ENCODE results near the gene DRC7.

DRC7 gene

GRCh38 chr16:57679016-57679415 is 15.6 kb upstream of the DRC7 start:
- DNase-seq, result no peak

- DNase-seq, result no peak
Observed at GRCh38 chr16:57679767-57680482, 14.7 kb upstream of the DRC7 start.

DNA sequence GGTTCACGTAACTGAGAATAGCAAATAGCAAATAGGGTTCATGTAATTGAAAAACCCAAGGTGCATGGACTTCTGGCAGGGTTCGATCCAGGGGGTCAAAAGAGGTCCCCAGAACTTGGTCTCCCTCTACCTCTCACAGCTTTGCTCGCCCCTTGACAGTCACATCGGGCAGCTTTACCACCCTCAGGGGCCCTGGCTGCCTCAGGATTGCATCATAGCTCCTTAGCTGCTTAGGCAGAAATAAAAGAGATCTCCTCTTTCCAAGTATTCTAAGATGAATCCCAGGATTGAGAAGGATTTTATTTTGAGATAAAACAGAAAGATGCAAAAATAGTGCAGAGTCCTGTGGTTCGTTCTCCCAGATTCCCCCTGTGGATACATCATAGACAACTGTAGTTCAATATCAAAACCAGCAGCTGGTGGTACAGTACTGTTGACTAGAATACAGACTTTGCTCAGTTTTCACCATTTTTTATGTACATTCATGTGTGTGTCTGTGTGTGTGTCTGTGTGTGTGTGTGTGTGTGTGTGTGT is 13.7 kb upstream of the DRC7 start:
- no peak for DNase-seq

DNA sequence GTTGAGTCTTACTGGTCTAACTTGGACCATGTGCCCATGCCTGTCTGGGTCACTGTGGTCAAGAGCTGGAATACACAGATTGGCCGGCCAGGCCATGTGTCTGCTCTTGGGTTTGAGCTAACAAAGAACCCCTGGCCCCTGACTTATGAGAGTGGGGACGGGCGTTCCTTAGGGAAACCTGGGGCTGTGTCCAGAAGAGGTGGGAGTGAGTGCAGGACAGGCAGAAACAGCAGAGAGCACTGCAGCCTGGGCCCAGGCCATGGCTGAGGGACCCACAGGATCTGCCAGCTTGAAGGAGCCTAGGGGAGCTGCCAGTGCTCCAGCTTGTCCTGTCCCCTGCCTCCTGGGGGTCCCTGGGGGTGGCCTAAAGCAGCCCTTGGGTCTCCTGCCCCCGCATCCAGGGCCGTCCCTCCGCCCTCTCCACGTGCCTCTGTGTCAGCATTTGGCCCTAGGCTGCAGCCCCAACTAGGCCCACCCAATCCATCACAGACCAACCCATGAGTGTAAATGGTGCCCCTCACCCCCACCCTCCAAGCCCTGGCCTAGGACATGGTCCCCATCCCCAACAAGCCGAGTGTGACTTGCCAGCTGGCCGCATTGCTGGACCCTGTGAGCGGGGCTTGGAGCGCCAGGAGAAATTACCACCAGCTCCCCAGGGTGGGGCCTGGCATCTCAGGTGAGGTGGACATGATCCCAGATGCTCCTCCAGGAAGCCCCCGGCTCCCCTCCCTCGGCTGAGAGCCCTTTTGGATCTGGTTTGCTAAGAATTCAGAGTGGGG is 12.5 kb upstream of the DRC7 start:
- no peak for DNase-seq

- DNase-seq, result no peak
Observed at GRCh38 chr16:57682809-57683635, 11.6 kb upstream of the DRC7 start.

DNA sequence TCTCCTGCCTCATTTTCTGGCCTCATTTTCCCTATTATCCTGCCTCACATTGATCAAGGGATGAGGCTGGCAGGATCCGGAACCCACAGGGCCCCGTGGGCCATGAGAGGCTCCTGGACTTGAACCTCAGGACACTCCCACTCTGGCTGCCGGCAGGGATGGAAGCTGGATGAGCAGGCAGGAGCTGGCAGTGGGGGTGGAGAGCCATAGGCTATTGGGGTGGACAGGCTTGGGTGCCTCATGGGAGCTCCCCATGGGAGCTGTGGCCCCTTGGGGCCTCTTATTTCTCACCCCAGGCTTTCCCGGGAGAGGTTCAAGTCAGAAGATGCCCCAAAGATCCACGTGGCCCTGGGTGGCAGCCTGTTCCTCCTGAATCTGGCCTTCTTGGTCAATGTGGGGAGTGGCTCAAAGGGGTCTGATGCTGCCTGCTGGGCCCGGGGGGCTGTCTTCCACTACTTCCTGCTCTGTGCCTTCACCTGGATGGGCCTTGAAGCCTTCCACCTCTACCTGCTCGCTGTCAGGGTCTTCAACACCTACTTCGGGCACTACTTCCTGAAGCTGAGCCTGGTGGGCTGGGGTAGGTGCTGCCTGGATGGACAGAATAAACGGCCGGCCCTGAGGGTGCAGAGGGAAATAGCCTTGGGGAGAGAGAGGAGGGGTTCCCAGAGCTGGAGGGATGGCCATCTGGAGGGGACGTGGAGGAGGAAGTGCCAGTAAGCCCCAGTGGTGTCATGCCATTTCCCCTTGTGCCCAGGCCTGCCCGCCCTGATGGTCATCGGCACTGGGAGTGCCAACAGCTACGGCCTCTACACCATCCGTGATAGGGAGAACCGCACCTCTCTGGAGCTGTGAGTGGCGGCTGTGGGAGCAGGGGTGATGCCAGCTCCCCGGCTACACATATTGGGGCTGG is 10.7 kb upstream of the DRC7 start:
- no peak for DNase-seq

DNA sequence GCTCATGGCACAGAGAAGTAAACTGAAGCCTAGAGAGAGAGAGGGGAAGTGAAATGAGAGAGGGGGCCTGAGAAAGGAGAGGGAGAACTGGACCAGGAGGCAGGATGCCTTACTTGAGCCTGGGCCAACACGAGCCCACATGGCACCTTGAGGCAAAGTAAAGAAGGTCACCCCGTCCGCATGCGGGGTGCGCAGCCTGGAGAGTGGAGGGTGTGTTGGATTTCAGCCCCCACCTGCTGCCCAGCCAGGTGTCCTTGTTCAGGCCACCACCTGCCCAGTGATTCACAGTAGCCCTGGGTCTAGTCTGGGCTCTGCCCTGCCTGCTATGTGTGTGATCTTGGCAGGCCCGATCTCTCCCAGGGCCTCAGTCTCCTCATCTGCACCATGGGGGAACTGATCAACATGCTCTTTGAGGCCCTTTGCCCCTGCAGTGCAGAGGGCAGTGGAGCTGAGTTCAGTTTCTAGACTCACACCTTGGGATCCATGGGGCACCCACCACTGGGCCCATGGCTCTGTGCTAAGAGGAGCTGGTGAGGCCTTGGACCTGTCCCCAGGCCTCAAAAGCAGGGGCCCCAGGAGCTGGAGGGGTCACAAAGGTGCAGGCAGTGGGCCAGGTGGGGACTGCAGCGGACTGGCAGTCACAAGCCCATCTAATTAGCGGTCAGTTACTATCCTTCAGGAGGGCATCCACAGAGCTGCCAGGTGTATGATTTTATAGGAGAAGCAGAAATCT is 9.8 kb upstream of the DRC7 start:
- DNase-seq, result no peak

DNA sequence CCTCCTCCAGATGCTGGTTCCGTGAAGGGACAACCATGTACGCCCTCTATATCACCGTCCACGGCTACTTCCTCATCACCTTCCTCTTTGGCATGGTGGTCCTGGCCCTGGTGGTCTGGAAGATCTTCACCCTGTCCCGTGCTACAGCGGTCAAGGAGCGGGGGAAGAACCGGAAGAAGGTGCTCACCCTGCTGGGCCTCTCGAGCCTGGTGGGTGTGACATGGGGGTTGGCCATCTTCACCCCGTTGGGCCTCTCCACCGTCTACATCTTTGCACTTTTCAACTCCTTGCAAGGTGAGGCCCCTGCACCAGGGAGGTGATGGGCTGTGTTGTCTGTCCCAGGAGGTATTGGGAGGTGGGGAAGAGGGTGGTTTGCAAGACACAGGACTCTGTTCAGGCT is 9.0 kb upstream of the DRC7 start:
- DNase-seq, result no peak

DNA sequence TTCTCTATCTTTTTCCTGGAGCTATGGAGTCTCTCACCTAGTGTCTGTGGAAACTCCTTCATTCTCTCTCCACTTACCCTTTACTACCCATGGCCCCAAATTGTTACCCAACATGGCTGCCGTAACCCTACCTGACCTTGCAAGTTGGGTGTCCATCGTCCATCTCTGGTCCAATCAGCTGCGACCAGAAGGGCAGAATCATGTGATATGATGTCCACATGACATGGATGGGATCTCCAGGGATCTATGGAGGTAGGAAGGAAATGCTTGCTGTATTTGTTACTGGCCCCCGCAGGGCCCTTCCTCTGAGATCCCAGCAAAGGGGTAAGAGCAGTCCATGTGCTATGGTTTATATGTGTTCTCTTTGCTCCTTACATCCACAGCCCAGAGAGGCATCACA is 8.0 kb upstream of the DRC7 start:
- DNase-seq, result no peak

DNA sequence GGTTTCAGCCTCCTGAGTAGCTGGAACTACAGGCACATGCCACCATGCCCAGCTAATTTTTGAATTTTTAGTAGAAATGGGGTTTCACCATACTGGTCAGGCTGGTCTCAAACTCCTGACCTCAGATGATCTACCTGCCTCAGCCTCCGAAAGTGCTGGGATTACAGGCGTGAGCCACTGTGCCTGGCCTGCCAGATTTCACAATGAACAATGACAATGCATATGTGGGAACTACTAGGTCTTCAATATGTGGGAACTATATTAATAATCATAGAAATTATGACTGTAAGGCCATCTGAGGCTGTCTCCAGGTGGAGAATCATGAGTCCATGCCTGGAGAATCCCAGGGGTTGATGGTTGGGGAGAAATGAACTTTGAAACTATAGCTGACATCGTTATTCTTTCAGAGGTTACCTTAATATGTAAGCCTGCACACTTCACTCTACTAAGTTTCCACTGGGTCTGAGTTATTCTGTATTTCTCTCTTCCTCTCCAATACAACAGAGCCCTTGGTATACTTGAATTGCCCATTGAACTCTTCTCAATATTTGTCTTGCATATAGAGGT is 7.2 kb upstream of the DRC7 start:
- no peak for DNase-seq

DNA sequence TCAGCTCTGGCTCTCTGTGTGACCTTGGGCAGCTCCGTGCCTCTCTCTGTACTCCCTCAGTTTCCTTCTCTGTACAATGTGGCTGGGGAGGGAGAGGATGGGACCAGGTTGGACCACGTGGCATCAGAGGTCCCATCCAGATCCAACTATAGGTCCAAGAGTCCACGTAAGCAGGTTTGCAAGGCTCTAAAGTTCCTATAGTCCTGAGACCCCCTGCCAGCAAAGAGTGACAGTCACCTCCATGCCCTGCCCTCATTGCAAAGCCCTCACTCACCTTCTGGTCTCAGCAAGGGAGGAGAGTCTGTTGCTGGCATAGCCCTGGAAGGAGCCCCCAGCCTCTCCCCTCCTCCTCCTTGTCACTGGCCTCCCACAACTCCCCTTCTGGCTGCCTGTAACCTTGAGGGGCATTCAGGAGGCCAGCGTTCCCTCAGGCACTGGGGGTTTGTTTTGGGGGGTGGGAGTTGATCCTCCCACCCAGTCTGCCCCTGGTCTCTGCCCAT is 6.1 kb upstream of the DRC7 start:
- no peak for DNase-seq

GRCh38 chr16:57688987-57689761 is 5.4 kb upstream of the DRC7 start:
- no peak for DNase-seq

GRCh38 chr16:57689762-57690558 is 4.6 kb upstream of the DRC7 start:
- no peak for DNase-seq

DNA sequence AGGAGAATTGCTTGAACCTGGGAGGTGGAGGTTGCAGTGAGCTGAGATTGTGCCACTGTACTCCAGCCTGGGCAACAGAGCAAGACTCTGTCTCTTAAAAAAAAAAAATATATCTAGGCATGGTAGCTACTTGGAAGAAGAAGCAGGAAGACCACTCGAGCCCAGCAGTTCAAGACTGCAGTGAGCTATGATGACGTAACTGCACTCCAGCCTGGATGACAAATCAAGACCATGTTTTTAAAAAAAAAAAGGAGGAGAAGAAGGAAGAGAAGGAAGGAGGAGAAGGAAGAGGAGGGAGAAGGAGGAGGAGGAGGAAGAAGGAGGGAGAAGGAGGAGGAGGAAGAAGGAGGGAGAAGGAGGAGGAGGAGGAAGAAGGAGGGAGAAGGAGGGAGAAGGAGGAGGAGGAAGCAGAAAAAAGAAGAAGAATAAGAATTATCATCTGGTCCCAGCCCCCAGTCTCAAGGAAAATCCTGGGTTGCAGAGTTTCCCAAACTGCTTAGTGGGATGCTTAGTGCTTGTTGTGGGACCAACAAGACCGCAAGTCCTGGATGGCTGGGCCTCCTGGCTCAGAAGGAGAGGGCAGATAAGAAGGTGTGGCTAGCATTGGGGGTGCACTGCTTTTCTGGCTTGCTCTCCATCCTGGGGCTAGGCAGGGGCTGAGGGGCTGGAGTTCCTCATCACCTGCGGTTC is 3.7 kb upstream of the DRC7 start:
- no peak for DNase-seq

- DNase-seq, result no peak
Observed at GRCh38 chr16:57692636-57693035, 2.0 kb upstream of the DRC7 start.

GRCh38 chr16:57693550-57693949 is 1.1 kb upstream of the DRC7 start:
- no peak for DNase-seq

- no peak for DNase-seq
Observed at GRCh38 chr16:57694231-57694724, 328 bp upstream of the DRC7 start.

DNA sequence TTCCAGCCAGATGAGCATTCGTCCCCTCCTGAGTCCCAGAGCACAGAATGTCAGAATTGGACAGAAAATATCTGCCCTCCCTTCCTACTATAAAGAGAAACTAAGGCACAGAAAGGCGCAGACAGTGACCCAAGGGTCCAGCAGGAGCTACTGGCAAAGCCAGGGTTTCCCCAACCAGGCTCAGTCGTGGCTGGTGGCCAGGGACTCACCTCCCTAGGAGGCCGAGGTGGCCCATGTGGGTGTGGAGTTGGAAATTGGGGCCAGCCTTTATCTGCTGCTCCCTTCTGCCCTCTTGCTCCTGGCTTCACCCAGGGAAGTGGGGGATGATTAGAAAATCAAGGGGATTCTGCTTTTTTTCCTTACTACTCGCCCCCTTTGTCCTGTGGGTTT is 1.1 kb downstream of the DRC7 start:
- no peak for DNase-seq

DNA sequence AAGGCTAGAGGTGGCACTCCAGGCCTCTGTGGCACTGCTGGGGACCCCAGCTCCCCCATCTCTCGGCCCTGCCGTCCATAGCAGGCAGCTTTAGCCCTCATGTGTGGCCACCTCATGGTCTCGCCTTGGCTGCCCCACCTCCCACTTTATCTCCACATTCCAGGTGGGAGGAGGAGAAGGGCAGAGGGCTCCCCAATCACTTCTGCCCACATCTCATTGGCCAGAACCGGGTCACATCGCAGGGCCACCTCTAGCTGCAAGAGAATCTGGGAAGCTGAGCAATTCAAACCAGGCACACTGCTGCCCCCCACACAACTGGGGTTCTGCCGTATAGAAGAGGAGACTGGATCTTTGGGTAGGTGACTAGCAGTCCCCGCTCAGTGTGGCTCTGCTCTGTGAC is 1.6 kb downstream of the DRC7 start:
- DNase-seq, result no peak

Data from SHP77 treated with DMSO at 0.1 percent for 48 hours (cell line).